ENCODE results near the gene NIT2.

DNA sequence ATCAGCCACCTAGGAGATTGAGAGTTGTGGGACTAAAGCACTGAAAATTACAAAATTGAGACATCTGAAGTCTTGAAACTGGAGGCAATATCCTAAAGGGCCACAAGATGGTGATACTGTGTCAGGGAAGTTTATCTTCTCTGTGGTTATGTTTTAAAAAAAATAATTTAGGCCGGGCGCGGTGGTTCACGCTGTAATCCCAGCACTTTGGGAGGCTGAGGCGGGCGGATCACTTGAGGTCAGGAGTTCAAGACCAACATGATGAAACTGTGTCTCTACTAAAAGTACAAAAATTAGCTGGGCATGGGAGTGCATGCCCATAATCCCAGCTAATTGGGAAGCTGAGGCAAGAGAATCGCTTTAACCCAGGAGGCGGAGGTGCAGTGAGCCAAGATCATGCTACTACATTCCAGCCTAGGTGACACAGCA is 17.9 kb upstream of the NIT2 start:
- TF ChIP-seq GATA2 (IDR thresholded peaks at IDR 0.05; ENCODE audit: low read depth, low read length) (no peak), GATA3 (IDR thresholded peaks at IDR 0.05; ENCODE audit: low read depth, low read length) (no peak)
